Neural cell (in vitro differentiated cells): ENCODE measurements around the gene TSEN2. TPM values are rescaled to one million over a fixed set of nuclear protein-coding genes. Genes with fewer than 3 reads are reported as not detected.

Experiments used
- H2AFZ ChIP-seq: fragments of 200-600, 300-800 bp; sonication (generic), shearing (Covaris generic); 2 replicates; pipeline ENCODE4 v1.6.0; 2014; ENCODE audit warnings: low read depth, mild to moderate bottlenecking, antibody characterized with exemption, low read length, moderate library complexity
- H3F3A ChIP-seq: fragments of 200-600 bp; shearing (Covaris generic); 2 replicates; pipeline ENCODE4 v1.6.1; 2016; ENCODE audit warnings: mild to moderate bottlenecking, moderate library complexity, mixed read lengths, antibody characterized with exemption, low read length; ENCODE audit not compliant: insufficient read depth, poor library complexity, severe bottlenecking
- H3K27ac ChIP-seq: fragments of 200-600, 300-800 bp; sonication (generic), shearing (Covaris generic); 2 replicates; pipeline ENCODE4 v1.5.1; 2014; ENCODE audit warnings: mild to moderate bottlenecking, low read length, moderate library complexity
- H3K27me3 ChIP-seq: fragments of 300-800, 200-600 bp; sonication (generic), shearing (Covaris generic); 2 replicates; pipeline ENCODE4 v1.6.0; 2014; ENCODE audit warnings: mild to moderate bottlenecking, low read depth, low read length, moderate library complexity; ENCODE audit not compliant: insufficient read depth
- H3K36me3 ChIP-seq: fragments of 300-800, 200-600 bp; sonication (generic), shearing (Covaris generic); 2 replicates; pipeline ENCODE4 v1.5.1; 2014; ENCODE audit warnings: mild to moderate bottlenecking, antibody characterized with exemption, low read length, moderate library complexity; ENCODE audit not compliant: insufficient read depth
- H3K4me2 ChIP-seq: fragments of 300-800, 200-600 bp; sonication (generic), shearing (Covaris generic); 2 replicates; pipeline ENCODE4 v1.6.0; 2014; ENCODE audit warnings: mild to moderate bottlenecking, low read length
- H3K4me3 ChIP-seq: fragments of 300-800, 200-600 bp; sonication (generic), shearing (Covaris generic); 2 replicates; pipeline ENCODE4 v1.5.1; 2014; ENCODE audit warnings: mild to moderate bottlenecking, low read length, moderate library complexity
- H3K79me2 ChIP-seq: fragments of 200-600 bp; shearing (Covaris generic); replicated peaks from 2 replicates; pipeline ENCODE4 v1.6.0; 2014; ENCODE audit warnings: mild to moderate bottlenecking, low read length, moderate library complexity; ENCODE audit not compliant: insufficient read depth
- H3K9ac ChIP-seq: fragments of 300-800, 200-600 bp; sonication (generic), shearing (Covaris generic); 2 replicates; pipeline ENCODE4 v1.6.1; 2016; ENCODE audit warnings: mild to moderate bottlenecking, low read length, mixed read lengths
- H3K9me2 ChIP-seq: fragments of 200-600 bp; shearing (Covaris generic); 2 replicates; pipeline ENCODE4 v1.6.1; 2016; ENCODE audit warnings: mild to moderate bottlenecking, low read length, mixed read lengths; ENCODE audit not compliant: insufficient read depth
- H3K9me3 ChIP-seq: fragments of 200-600, 300-800 bp; sonication (generic), shearing (Covaris generic); 2 replicates; pipeline ENCODE4 v1.6.1; 2016; ENCODE audit warnings: mild to moderate bottlenecking, mixed run types, low read length, moderate library complexity, mixed read lengths
- H4K20me1 ChIP-seq: fragments of 200-600 bp; shearing (Covaris generic); 2 replicates; pipeline ENCODE4 v1.6.1; 2016; ENCODE audit warnings: mild to moderate bottlenecking, mixed run types; ENCODE audit not compliant: insufficient read depth
- EP300 ChIP-seq: fragments of 450-650 bp; conservative IDR thresholded peaks from 2 replicates; pipeline ENCODE4 v1.6.1; 2014; ENCODE audit warnings: antibody characterized with exemption, mild to moderate bottlenecking, moderate library complexity; ENCODE audit not compliant: poor library complexity, severe bottlenecking
- EZH2 ChIP-seq: fragments of 200-600, 300-800 bp; shearing (Covaris generic), sonication (generic); IDR thresholded peaks from 2 replicates; pipeline ENCODE4 v1.6.1; 2014; ENCODE audit warnings: antibody characterized with exemption, low read length, borderline replicate concordance, mild to moderate bottlenecking; ENCODE audit not compliant: insufficient read depth, poor library complexity, severe bottlenecking
- MXI1 ChIP-seq: fragments of 450-650 bp; conservative IDR thresholded peaks from 2 replicates; pipeline ENCODE4 v1.6.1; 2014; ENCODE audit warnings: antibody characterized with exemption, mild to moderate bottlenecking; ENCODE audit not compliant: poor library complexity, severe bottlenecking
- POLR2AphosphoS5 ChIP-seq: IDR thresholded peaks from 2 replicates; pipeline ENCODE4 v1.6.1; 2012
- RAD21 ChIP-seq: fragments of 450-650 bp; conservative IDR thresholded peaks from 2 replicates; pipeline ENCODE4 v1.6.1; 2014; ENCODE audit warnings: antibody characterized with exemption, mild to moderate bottlenecking, moderate library complexity
- SMC3 ChIP-seq: fragments of 450-650 bp; conservative IDR thresholded peaks from 2 replicates; pipeline ENCODE4 v1.6.1; 2014; ENCODE audit warnings: antibody characterized with exemption, mild to moderate bottlenecking, moderate library complexity; ENCODE audit not compliant: poor library complexity
- TAF1 ChIP-seq: IDR thresholded peaks from 2 replicates; pipeline ENCODE4 v1.6.1; 2012; ENCODE audit warnings: low read depth
- polyA plus RNA-seq: library from polyadenylated mRNA; depleted of rRNA; stranded (reverse); fragments of >200 nt; gene quantifications from 2 replicates; pipeline ENCODE4 v1.2.3, GENCODE V29; 2014
- TF ChIP-seq, protein P1 (sequence below): fragments of 450-650 bp; IDR thresholded peaks from 2 replicates; pipeline ENCODE4 v1.5.1; 2014; ENCODE audit warnings: antibody characterized with exemption, mild to moderate bottlenecking, moderate library complexity; ENCODE audit not compliant: poor library complexity, severe bottlenecking
- TF ChIP-seq, protein P2 (sequence below): IDR thresholded peaks from 2 replicates; pipeline ENCODE4 v1.6.1; 2012; ENCODE audit warnings: borderline replicate concordance

TSEN2 gene
- polyA plus RNA-seq, 1 donor from 2014 or later: 22.6 TPM

DNA sequence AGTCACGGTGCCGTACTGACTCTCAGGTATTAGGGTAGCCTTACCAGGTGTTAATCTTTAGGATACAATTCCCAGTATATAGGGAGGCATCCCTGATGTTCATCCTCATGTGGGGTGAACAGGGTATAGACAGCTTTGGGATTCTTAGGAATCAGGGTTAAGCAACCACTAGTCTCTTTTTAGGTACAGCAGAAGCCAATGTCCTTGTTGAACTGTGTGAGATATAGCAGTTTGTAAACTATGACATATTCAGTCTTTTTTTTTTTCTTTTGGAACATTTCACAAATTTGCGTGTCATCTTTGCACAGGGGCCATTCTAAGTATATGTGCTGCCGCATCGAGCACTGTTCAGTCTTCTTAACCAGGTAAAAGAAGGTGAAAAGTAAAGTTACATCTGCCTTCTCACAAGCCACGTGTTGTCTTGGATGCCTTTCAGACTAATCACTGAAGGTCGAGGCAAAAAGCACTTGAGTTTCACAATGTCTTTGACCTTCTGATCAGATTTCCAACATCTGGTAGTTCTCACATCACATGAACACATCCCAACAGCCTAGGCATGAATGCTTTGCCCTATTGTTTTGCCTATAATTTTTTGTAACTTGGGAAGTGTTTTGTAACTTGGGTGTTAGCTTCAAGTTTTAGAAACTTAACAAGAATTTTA lies 17.2 kb downstream of the TSEN2 start:
- no peak overlapping the region for H3K27ac ChIP-seq
- no peak overlapping the region for H2AFZ ChIP-seq
- no peak overlapping the region for H3K4me3 ChIP-seq
- no peaks in the 10 kb centered on the region for H4K20me1 ChIP-seq
- no peaks in the 10 kb centered on the region for H3K9me3 ChIP-seq
- peaks cover 11% of the 10 kb centered on the region for H3K36me3 ChIP-seq
- TF ChIP-seq, protein P1, sequence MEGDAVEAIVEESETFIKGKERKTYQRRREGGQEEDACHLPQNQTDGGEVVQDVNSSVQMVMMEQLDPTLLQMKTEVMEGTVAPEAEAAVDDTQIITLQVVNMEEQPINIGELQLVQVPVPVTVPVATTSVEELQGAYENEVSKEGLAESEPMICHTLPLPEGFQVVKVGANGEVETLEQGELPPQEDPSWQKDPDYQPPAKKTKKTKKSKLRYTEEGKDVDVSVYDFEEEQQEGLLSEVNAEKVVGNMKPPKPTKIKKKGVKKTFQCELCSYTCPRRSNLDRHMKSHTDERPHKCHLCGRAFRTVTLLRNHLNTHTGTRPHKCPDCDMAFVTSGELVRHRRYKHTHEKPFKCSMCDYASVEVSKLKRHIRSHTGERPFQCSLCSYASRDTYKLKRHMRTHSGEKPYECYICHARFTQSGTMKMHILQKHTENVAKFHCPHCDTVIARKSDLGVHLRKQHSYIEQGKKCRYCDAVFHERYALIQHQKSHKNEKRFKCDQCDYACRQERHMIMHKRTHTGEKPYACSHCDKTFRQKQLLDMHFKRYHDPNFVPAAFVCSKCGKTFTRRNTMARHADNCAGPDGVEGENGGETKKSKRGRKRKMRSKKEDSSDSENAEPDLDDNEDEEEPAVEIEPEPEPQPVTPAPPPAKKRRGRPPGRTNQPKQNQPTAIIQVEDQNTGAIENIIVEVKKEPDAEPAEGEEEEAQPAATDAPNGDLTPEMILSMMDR: no peak
- TF ChIP-seq TAF1 (no peak), MXI1 (no peak)
- no peaks in the 10 kb centered on the region for H3K9me2 ChIP-seq
- no peak overlapping the region for H3K4me2 ChIP-seq
- no peaks in the 10 kb centered on the region for H3K27me3 ChIP-seq
- no peak overlapping the region for H3K9ac ChIP-seq
- no peaks in the 10 kb centered on the region for H3K79me2 ChIP-seq
- no peaks in the 10 kb centered on the region for H3F3A ChIP-seq

DNA sequence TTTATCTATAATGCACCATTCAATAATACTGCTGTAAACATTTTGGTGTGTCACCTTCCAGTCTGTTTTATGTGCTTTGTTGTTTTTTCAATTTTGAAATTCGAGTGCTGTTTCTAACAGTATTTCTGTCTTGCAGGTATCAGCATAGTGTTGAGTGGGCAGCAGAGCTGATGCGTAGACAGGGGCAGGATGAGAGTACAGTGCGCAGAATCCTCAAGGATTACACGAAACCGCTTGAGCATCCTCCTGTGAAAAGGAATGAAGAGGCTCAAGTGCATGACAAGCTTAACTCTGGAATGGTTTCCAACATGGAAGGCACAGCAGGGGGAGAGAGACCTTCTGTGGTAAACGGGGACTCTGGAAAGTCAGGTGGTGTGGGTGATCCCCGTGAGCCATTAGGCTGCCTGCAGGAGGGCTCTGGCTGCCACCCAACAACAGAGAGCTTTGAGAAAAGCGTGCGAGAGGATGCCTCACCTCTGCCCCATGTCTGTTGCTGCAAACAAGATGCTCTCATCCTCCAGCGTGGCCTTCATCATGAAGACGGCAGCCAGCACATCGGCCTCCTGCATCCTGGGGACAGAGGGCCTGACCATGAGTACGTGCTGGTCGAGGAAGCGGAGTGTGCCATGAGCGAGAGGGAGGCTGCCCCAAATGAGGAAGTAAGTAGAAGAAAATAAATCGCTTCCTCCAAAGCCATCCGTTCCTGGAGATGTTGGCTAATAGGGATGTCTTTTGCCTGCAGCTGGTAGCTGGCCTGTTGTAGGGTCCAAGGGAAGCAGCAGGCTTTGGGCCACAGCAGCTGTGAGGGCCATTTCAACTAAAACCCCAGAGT lies 19.1 kb downstream of the TSEN2 start:
- Histone ChIP-seq H3F3A (no peaks in the 10 kb centered on the region), H3K79me2 (no peaks in the 10 kb centered on the region), H3K27ac (no peak overlapping the region), H3K27me3 (no peaks in the 10 kb centered on the region), H3K9me3 (no peaks in the 10 kb centered on the region), H3K4me3 (no peak overlapping the region), H3K4me2 (no peak overlapping the region), H3K9me2 (no peaks in the 10 kb centered on the region), H2AFZ (no peak overlapping the region), H4K20me1 (no peaks in the 10 kb centered on the region), H3K36me3 (peaks cover 11% of the 10 kb centered on the region), H3K9ac (no peak overlapping the region)
- TF ChIP-seq, protein P1: no peak
- TF ChIP-seq TAF1 (no peak), RAD21 (no peak), POLR2AphosphoS5 (no peak), EZH2 (no peak), SMC3 (no peak), MXI1 (no peak), EP300 (no peak)
- TF ChIP-seq, protein P2, sequence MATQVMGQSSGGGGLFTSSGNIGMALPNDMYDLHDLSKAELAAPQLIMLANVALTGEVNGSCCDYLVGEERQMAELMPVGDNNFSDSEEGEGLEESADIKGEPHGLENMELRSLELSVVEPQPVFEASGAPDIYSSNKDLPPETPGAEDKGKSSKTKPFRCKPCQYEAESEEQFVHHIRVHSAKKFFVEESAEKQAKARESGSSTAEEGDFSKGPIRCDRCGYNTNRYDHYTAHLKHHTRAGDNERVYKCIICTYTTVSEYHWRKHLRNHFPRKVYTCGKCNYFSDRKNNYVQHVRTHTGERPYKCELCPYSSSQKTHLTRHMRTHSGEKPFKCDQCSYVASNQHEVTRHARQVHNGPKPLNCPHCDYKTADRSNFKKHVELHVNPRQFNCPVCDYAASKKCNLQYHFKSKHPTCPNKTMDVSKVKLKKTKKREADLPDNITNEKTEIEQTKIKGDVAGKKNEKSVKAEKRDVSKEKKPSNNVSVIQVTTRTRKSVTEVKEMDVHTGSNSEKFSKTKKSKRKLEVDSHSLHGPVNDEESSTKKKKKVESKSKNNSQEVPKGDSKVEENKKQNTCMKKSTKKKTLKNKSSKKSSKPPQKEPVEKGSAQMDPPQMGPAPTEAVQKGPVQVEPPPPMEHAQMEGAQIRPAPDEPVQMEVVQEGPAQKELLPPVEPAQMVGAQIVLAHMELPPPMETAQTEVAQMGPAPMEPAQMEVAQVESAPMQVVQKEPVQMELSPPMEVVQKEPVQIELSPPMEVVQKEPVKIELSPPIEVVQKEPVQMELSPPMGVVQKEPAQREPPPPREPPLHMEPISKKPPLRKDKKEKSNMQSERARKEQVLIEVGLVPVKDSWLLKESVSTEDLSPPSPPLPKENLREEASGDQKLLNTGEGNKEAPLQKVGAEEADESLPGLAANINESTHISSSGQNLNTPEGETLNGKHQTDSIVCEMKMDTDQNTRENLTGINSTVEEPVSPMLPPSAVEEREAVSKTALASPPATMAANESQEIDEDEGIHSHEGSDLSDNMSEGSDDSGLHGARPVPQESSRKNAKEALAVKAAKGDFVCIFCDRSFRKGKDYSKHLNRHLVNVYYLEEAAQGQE: no peak
